HepG2 (cell line): ENCODE results near the gene SLC35B2. TPM values are rescaled to one million over a fixed set of nuclear protein-coding genes. Genes with fewer than 3 reads are reported as not detected.

Source experiments
- ARNT ChIP-seq: fragments of 450-650 bp; IDR thresholded peaks from 2 replicates; pipeline ENCODE4 v1.6.1; 2017
- ATAD3A ChIP-seq: sonication (generic); formaldehyde crosslinking; IDR thresholded peaks from 2 replicates; pipeline ENCODE4 v1.4.0; 2020; ENCODE audit warnings: missing genetic modification reagents
- ATF2 ChIP-seq: sonication (generic); formaldehyde crosslinking; IDR thresholded peaks from 2 replicates; pipeline ENCODE4 v1.4.0; 2020; ENCODE audit warnings: missing genetic modification reagents
- ATF3 ChIP-seq: sonication (generic); formaldehyde crosslinking; IDR thresholded peaks from 2 replicates; pipeline ENCODE4 v1.4.0; 2020; ENCODE audit warnings: missing genetic modification reagents
- ATF7-NPFF ChIP-seq: sonication (generic); formaldehyde crosslinking; IDR thresholded peaks from 2 replicates; pipeline ENCODE4 v1.8.1; 2023; ENCODE audit warnings: mild to moderate bottlenecking, low read depth, missing genetic modification reagents, moderate library complexity
- ATRX ChIP-seq: sonication (generic); formaldehyde crosslinking; IDR thresholded peaks from 2 replicates; pipeline ENCODE4 v1.4.0; 2020; ENCODE audit warnings: missing genetic modification reagents, borderline replicate concordance
- CBX5 ChIP-seq: sonication (generic); formaldehyde crosslinking; IDR thresholded peaks from 2 replicates; pipeline ENCODE4 v1.4.0; 2020; ENCODE audit warnings: missing genetic modification reagents, borderline replicate concordance
- CREBL2 ChIP-seq: sonication (generic); formaldehyde crosslinking; IDR thresholded peaks from 2 replicates; pipeline ENCODE4 v1.8.1; 2023; ENCODE audit warnings: missing genetic modification reagents, mild to moderate bottlenecking, borderline replicate concordance
- GTF3A ChIP-seq: sonication (generic); formaldehyde crosslinking; conservative IDR thresholded peaks from 2 replicates; pipeline ENCODE4 v1.4.0; 2020; ENCODE audit warnings: mild to moderate bottlenecking, missing genetic modification reagents
- MLLT10 ChIP-seq: sonication (generic); formaldehyde crosslinking; IDR thresholded peaks from 2 replicates; pipeline ENCODE4 v1.4.0; 2020; ENCODE audit warnings: missing genetic modification reagents
- MXD4 ChIP-seq: IDR thresholded peaks from 2 replicates; pipeline ENCODE4 v1.6.1; 2016; ENCODE audit warnings: mild to moderate bottlenecking, missing biosample characterization, missing genetic modification reagents
- MZF1 ChIP-seq: sonication (generic); formaldehyde crosslinking; IDR thresholded peaks from 2 replicates; pipeline ENCODE4 v1.8.1; 2023; ENCODE audit warnings: mild to moderate bottlenecking, missing genetic modification reagents, borderline replicate concordance
- NFE2L1 ChIP-seq: sonication (generic); formaldehyde crosslinking; IDR thresholded peaks from 2 replicates; pipeline ENCODE4 v1.4.0; 2020; ENCODE audit warnings: missing genetic modification reagents, mild to moderate bottlenecking, borderline replicate concordance
- NFE2L2 ChIP-seq: fragments of 150-350 bp; IDR thresholded peaks from 2 replicates; pipeline ENCODE4 v1.6.1; 2014; ENCODE audit warnings: low read length
- PHF20 ChIP-seq: sonication (generic); formaldehyde crosslinking; IDR thresholded peaks from 2 replicates; pipeline ENCODE4 v1.5.0; 2020; ENCODE audit warnings: mild to moderate bottlenecking, missing genetic modification reagents
- RAD21 ChIP-seq: fragments of 450-650 bp; formaldehyde crosslinking; IDR thresholded peaks from 2 replicates; pipeline ENCODE4 v1.5.0; 2020; ENCODE audit warnings: mild to moderate bottlenecking
- TIGD3 ChIP-seq: sonication (generic); formaldehyde crosslinking; IDR thresholded peaks from 2 replicates; pipeline ENCODE4 v1.5.1; 2020; ENCODE audit warnings: mild to moderate bottlenecking, missing genetic modification reagents, borderline replicate concordance
- U2AF2 ChIP-seq: fragments of 200-400 bp; formaldehyde crosslinking; IDR thresholded peaks from 2 replicates; pipeline ENCODE4 v1.6.1; 2017; ENCODE audit warnings: low read depth, mild to moderate bottlenecking, low read length
- ZBTB14 ChIP-seq: sonication (generic); formaldehyde crosslinking; IDR thresholded peaks from 2 replicates; pipeline ENCODE4 v1.4.0; 2020; ENCODE audit warnings: missing genetic modification reagents
- ZMYM2 ChIP-seq: sonication (generic); formaldehyde crosslinking; IDR thresholded peaks from 2 replicates; pipeline ENCODE4 v1.8.0; 2022; ENCODE audit warnings: mild to moderate bottlenecking, missing genetic modification reagents
- ZNF280B ChIP-seq: sonication (generic); formaldehyde crosslinking; IDR thresholded peaks from 2 replicates; pipeline ENCODE4 v1.5.0; 2020; ENCODE audit warnings: missing genetic modification reagents, mild to moderate bottlenecking, borderline replicate concordance
- ZNF576 ChIP-seq: sonication (generic); formaldehyde crosslinking; IDR thresholded peaks from 2 replicates; pipeline ENCODE4 v1.4.0; 2020; ENCODE audit warnings: mild to moderate bottlenecking, missing genetic modification reagents
- ZNF788 ChIP-seq: sonication (generic); formaldehyde crosslinking; IDR thresholded peaks from 2 replicates; pipeline ENCODE4 v1.5.0; 2020; ENCODE audit warnings: mild to moderate bottlenecking, missing genetic modification reagents, borderline replicate concordance
- ZSCAN31 ChIP-seq: sonication (generic); formaldehyde crosslinking; IDR thresholded peaks from 2 replicates; pipeline ENCODE4 v1.5.0; 2020; ENCODE audit warnings: low read depth, mild to moderate bottlenecking, missing genetic modification reagents
- polyA plus RNA-seq, 8 experiments: library from polyadenylated mRNA; depleted of rRNA in 3 of 8; stranded (reverse) in 7 of 8; unstranded in 1 of 8; fragments of >200 nt; fragmentation: Illumina TruSeq in 4 of 8; extraction: Trizol in 4 of 8; gene quantifications; 2 replicates each; pipeline versions ENCODE4 v1.2.1 to v1.2.3, GENCODE V29; 2011 to 2016; ENCODE audit warnings: low read depth in 4 of 8, missing spikeins in 1 of 8, mixed read lengths in 1 of 8; ENCODE audit not compliant: insufficient read depth in 1 of 8
- total RNA-seq, 5 experiments: library from RNA; depleted of rRNA; stranded (reverse); fragments of >200 nt; fragmentation: Illumina TruSeq; extraction: Trizol; gene quantifications; 2 replicates each; pipeline ENCODE4 v1.2.3, GENCODE V29; 2016; ENCODE audit warnings: low read depth in 1 of 5

Gene SLC35B2
- total and polyA plus RNA-seq, 2 of the 13 experiments (the other 11 are each of a cell fraction or from before 2014, with no cell fraction given) = 61.1 to 148 TPM

- TF ChIP-seq ZNF280B (CRISPR knock-in tag) (0 out of 2 replicates have a peak, but pooled peaks have one; percentile 64), MZF1 (0 out of 2 replicates have a peak, but pooled peaks have one; percentile 60), U2AF2 (peak; percentile 81; the same call in 1 of the 2 replicates), ZNF788 (CRISPR knock-in tag) (peak; percentile 79; the same call in 1 of the 2 replicates), CREBL2 (no peak), ARNT (no peak), ATF2 (no peak), ZMYM2 (CRISPR knock-in tag) (peak; percentile 17; the same call in 1 of the 2 replicates), PHF20 (peak; percentile 79), MXD4 (peak; percentile 91; the same call in 1 of the 2 replicates), ATRX (CRISPR knock-in tag) (no peak), ATF7-NPFF (CRISPR knock-in tag) (peak; percentile 98), TIGD3 (CRISPR knock-in tag) (no peak), MLLT10 (CRISPR knock-in tag) (no peak), ZNF576 (CRISPR knock-in tag) (no peak), GTF3A (CRISPR knock-in tag) (peak; percentile 54), ATAD3A (no peak), ZSCAN31 (CRISPR knock-in tag) (peak; percentile 89; the same call in 1 of the 2 replicates), NFE2L2 (0 out of 2 replicates have a peak, but pooled peaks have one; percentile 5), ATF3 (CRISPR knock-in tag) (no peak), RAD21 (CRISPR knock-in tag) (no peak), NFE2L1 (CRISPR knock-in tag) (no peak), ZBTB14 (CRISPR knock-in tag) (no peak; the same call in 1 of the 2 replicates), CBX5 (CRISPR knock-in tag) (peak; percentile 80; the same call in 1 of the 2 replicates)
Measured at GRCh38 chr6:44257025-44257752, at the start of gene SLC35B2 (continued).
